H9 (cell line): ENCODE results near the gene RIC1. TPM values are rescaled to one million over a fixed set of nuclear protein-coding genes. Genes with fewer than 3 reads are reported as not detected.
"Not testable (repeated sequence)": the region's sequence is repeated elsewhere in the genome, so short reads cannot be mapped to it uniquely, and the experiment has no call there.

ENCODE experiments used
- DNase-seq: peaks from one replicate; pipeline ENCODE4 v3.0.0-alpha.2; 2017
- H2AFZ ChIP-seq: one replicate; pipeline ENCODE4 v1.6.1; 2013; ENCODE audit warnings: mild to moderate bottlenecking, low read length, control low read depth, moderate library complexity
- H2AK5ac ChIP-seq: 2 replicates; pipeline ENCODE4 v1.6.1; 2013; ENCODE audit warnings: low read length, control low read depth, mixed read lengths; ENCODE audit not compliant: insufficient read length
- H2BK120ac ChIP-seq: one replicate; pipeline ENCODE4 v1.6.1; 2013; ENCODE audit warnings: low read depth, mild to moderate bottlenecking, low read length, control low read depth, inconsistent platforms; ENCODE audit not compliant: poor library complexity, severe bottlenecking
- H2BK12ac ChIP-seq: 2 replicates; pipeline ENCODE4 v1.6.1; 2013; ENCODE audit warnings: low read length, control low read depth, mixed read lengths, low read depth; ENCODE audit not compliant: insufficient read length
- H2BK15ac ChIP-seq: 2 replicates; pipeline ENCODE4 v1.6.1; 2013; ENCODE audit warnings: low read depth, low read length, control low read depth
- H2BK20ac ChIP-seq: one replicate; pipeline ENCODE4 v1.6.1; 2013; ENCODE audit warnings: low read depth, mild to moderate bottlenecking, low read length, control low read depth, inconsistent platforms; ENCODE audit not compliant: poor library complexity, severe bottlenecking
- H2BK5ac ChIP-seq: 2 replicates; pipeline ENCODE4 v1.6.1; 2013; ENCODE audit warnings: low read length, control low read depth, mixed read lengths; ENCODE audit not compliant: insufficient read length
- H3K14ac ChIP-seq: 2 replicates; pipeline ENCODE4 v1.6.1; 2013; ENCODE audit warnings: low read length, control low read depth; ENCODE audit not compliant: insufficient read depth
- H3K18ac ChIP-seq: 2 replicates; pipeline ENCODE4 v1.6.1; 2013; ENCODE audit warnings: low read depth, mild to moderate bottlenecking, mixed read lengths, low read length, control low read depth; ENCODE audit not compliant: insufficient read length
- H3K23ac ChIP-seq: 2 replicates; pipeline ENCODE4 v1.6.1; 2013; ENCODE audit warnings: low read length, control low read depth, mixed read lengths, low read depth; ENCODE audit not compliant: insufficient read length
- H3K23me2 ChIP-seq: 2 replicates; pipeline ENCODE4 v1.6.1; 2013; ENCODE audit warnings: low read depth, mild to moderate bottlenecking, mixed read lengths, low read length, control low read depth; ENCODE audit not compliant: insufficient read length, poor library complexity, severe bottlenecking
- H3K27ac ChIP-seq: 2 replicates; pipeline ENCODE4 v1.5.1; 2013; ENCODE audit warnings: low read length, control low read depth, mixed read lengths, low read depth; ENCODE audit not compliant: insufficient read length
- H3K27me3 ChIP-seq: 2 replicates; pipeline ENCODE4 v1.6.1; 2013; ENCODE audit warnings: low read length, control low read depth, inconsistent platforms; ENCODE audit not compliant: insufficient read depth
- H3K4ac ChIP-seq: 2 replicates; pipeline ENCODE4 v1.6.1; 2013; ENCODE audit warnings: low read depth, mild to moderate bottlenecking, control low read depth, inconsistent platforms, low read length, moderate library complexity
- H3K4me1 ChIP-seq: 2 replicates; pipeline ENCODE4 v1.6.1; 2013; ENCODE audit warnings: low read length, control low read depth, inconsistent platforms; ENCODE audit not compliant: insufficient read depth
- H3K4me2 ChIP-seq: 2 replicates; pipeline ENCODE4 v1.6.1; 2013; ENCODE audit warnings: low read length, control low read depth, mixed read lengths; ENCODE audit not compliant: insufficient read length, insufficient read depth
- H3K56ac ChIP-seq: 2 replicates; pipeline ENCODE4 v1.6.1; 2013; ENCODE audit warnings: low read depth, mild to moderate bottlenecking, mixed read lengths, low read length, control low read depth; ENCODE audit not compliant: insufficient read length
- H3K79me1 ChIP-seq: 2 replicates; pipeline ENCODE4 v1.6.1; 2013; ENCODE audit warnings: low read depth, mild to moderate bottlenecking, moderate library complexity, low read length, control low read depth, inconsistent platforms; ENCODE audit not compliant: insufficient read depth, poor library complexity, severe bottlenecking
- H3K79me2 ChIP-seq: 2 replicates; pipeline ENCODE4 v1.6.1; 2013; ENCODE audit warnings: low read length, control low read depth, inconsistent platforms; ENCODE audit not compliant: insufficient read depth
- H3K9ac ChIP-seq: 2 replicates; pipeline ENCODE4 v1.6.1; 2013; ENCODE audit warnings: low read length, control low read depth, mixed read lengths; ENCODE audit not compliant: insufficient read length; ENCODE audit errors: extremely low read depth
- H3K9me3 ChIP-seq: one replicate; pipeline ENCODE4 v1.6.1; 2013; ENCODE audit warnings: low read depth, low read length, inconsistent platforms; ENCODE audit not compliant: control insufficient read depth
- H3T11ph ChIP-seq: one replicate; pipeline ENCODE4 v1.6.1; 2013; ENCODE audit warnings: mild to moderate bottlenecking, low read length, control low read depth, inconsistent platforms
- H4K20me1 ChIP-seq: one replicate; pipeline ENCODE4 v1.6.1; 2013; ENCODE audit not compliant: control insufficient read depth, insufficient read length, insufficient read depth
- H4K5ac ChIP-seq: 2 replicates; pipeline ENCODE4 v1.6.1; 2013; ENCODE audit warnings: low read depth, mild to moderate bottlenecking, mixed read lengths, low read length, control low read depth; ENCODE audit not compliant: insufficient read length
- H4K8ac ChIP-seq: replicated peaks from 2 replicates; pipeline ENCODE4 v1.6.1; 2013; ENCODE audit warnings: low read length, control low read depth, mixed read lengths, low read depth; ENCODE audit not compliant: insufficient read length
- H4K91ac ChIP-seq: 2 replicates; pipeline ENCODE4 v1.6.1; 2013; ENCODE audit warnings: low read depth, mild to moderate bottlenecking, moderate library complexity, mixed read lengths, low read length, control low read depth; ENCODE audit not compliant: insufficient read length
- H3K27ac Mint-ChIP-seq, 3 experiments: 2 replicates in 2 of 3; 3 replicates in 1 of 3; pipeline ENCODE4 v1.8.0; 2020 to 2021; ENCODE audit warnings: mixed read lengths in 3 of 3, mild to moderate bottlenecking in 1 of 3, moderate library complexity in 1 of 3
- H3K27me3 Mint-ChIP-seq: 2 replicates; pipeline ENCODE4 v1.8.0; 2021; ENCODE audit warnings: low read depth, mild to moderate bottlenecking, moderate library complexity, mixed read lengths
- H3K36me3 Mint-ChIP-seq, 3 experiments: 2 replicates in 2 of 3; 3 replicates in 1 of 3; pipeline ENCODE4 v1.8.0; 2020 to 2021; ENCODE audit warnings: low read depth in 3 of 3, mixed read lengths in 3 of 3; ENCODE audit not compliant: insufficient read depth in 1 of 3
- H3K4me1 Mint-ChIP-seq, 2 experiments: 2 replicates each; pipeline ENCODE4 v1.8.0; 2020; ENCODE audit warnings: mixed read lengths in 2 of 2
- H3K4me3 Mint-ChIP-seq, 2 experiments: 2 replicates in 1 of 2; 3 replicates in 1 of 2; pipeline ENCODE4 v1.8.0; 2020 to 2021; ENCODE audit warnings: mild to moderate bottlenecking in 2 of 2, mixed read lengths in 2 of 2, moderate library complexity in 1 of 2
- H3K9me3 Mint-ChIP-seq, 2 experiments: 2 replicates in 1 of 2; 3 replicates in 1 of 2; pipeline ENCODE4 v1.8.0; 2020; ENCODE audit warnings: mild to moderate bottlenecking in 2 of 2, mixed read lengths in 2 of 2, moderate library complexity in 1 of 2
- WGBS: extraction: QIAGEN DNeasy Blood & Tissue Kit; methylation state at CpG from one replicate; pipeline ENCODE4 v1.1.7; 2013; ENCODE audit warnings: missing lambda C conversion rate, low lambda C conversion rate, mixed read lengths; ENCODE audit not compliant: insufficient read length; ENCODE audit errors: extremely low coverage; 5-methylcytosine and 5-hydroxymethylcytosine counted together
- total RNA-seq: library from RNA; stranded (reverse); gene quantifications from 2 replicates; pipeline ENCODE4 v1.2.1, GENCODE V29; 2021
- TF ChIP-seq, protein P1 (sequence below): fragments of 200-600 bp; sonication (generic); conservative IDR thresholded peaks from 3 replicates; pipeline ENCODE4 v1.8.0; 2021; ENCODE audit warnings: antibody characterized with exemption, mild to moderate bottlenecking

The RIC1 gene
- total RNA-seq, 1 experiment from 2014 or later, result 13.7 TPM

DNA sequence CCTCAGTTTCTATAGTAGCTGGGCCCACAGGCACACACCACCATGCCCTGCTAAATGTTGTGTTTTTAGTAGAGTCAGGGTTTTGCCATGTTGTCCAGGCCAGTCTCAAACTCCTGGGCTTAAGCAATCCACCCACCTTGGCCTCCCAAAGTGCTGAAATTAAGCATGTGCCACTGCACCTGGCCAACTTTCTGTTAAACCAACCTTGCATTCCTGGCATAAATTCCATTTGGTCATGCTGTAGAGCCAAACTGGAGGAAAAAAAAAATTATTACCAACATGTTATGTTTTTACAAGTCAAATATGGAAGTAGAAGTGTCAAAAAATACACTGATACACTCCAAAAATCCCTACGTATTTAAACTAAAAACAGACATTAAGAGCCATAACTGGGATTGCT, 149.9 kb downstream of the RIC1 start:
- no CpG with 5 or more reads among the region's 1 CpG for WGBS

DNA sequence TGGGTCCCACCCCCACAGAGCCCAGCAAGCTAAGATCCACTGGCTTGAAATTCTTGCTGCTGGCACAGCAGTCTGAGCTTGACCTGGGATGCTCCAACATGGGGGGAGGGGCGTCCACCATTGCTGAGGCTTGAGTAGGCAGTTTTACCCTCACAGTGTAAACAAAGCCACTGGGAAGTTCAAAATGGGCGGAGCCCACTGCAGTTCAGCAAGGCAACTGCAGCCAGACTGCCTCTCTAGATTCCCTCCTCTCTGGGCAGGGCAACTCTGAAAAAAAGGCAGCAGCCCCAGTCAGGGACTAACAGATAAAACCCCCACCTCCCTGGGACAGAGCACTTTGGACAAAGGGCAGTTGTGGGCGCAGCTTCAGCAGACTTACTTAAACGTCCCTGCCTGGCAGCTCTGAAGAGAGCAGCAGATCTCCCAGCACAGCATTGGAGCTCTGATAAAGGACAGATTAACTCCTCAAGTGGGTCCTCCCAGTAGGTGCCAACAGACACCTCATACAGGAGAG, 150.9 kb downstream of the RIC1 start:
- not testable (repeated sequence) for H2AFZ ChIP-seq, H3K23me2 ChIP-seq, H3K27ac ChIP-seq, H3K14ac ChIP-seq, H4K8ac ChIP-seq, H2BK12ac ChIP-seq, H2BK120ac ChIP-seq, H3K4ac ChIP-seq, H2AK5ac ChIP-seq, H4K20me1 ChIP-seq, H3K27me3 ChIP-seq, H3K4me3 Mint-ChIP-seq, H3K79me1 ChIP-seq, H4K5ac ChIP-seq, H3K27ac Mint-ChIP-seq, H3T11ph ChIP-seq, H3K18ac ChIP-seq, H3K27me3 Mint-ChIP-seq, H2BK20ac ChIP-seq, H2BK5ac ChIP-seq, H3K56ac ChIP-seq, H3K4me2 ChIP-seq, H4K91ac ChIP-seq, H3K9ac ChIP-seq, H3K4me1 ChIP-seq, DNase-seq, H3K23ac ChIP-seq, H2BK15ac ChIP-seq, H3K79me2 ChIP-seq
- WGBS, result no CpG with 5 or more reads among the region's 4 CpGs
- peaks cover 14% of the 10 kb centered on the region in 2 experiments for H3K4me1 Mint-ChIP-seq
- H3K9me3 ChIP-seq, result peaks cover 10% of the 10 kb centered on the region
- H3K9me3 Mint-ChIP-seq, result peaks cover 47 to 53% of the 10 kb centered on the region in 2 experiments
- peaks cover 67 to 72% (median 70%) of the 10 kb centered on the region in 3 experiments for H3K36me3 Mint-ChIP-seq

More for the DNA sequence above, 149.9 kb downstream of the RIC1 start:
- Histone ChIP-seq H2BK15ac (no peak overlapping the region), H3K9ac (no peak overlapping the region), H3T11ph (no peak overlapping the region), H4K20me1 (no peaks in the 10 kb centered on the region), H4K5ac (no peak overlapping the region), H3K9me3 (peaks cover 10% of the 10 kb centered on the region), H3K56ac (no peak overlapping the region), H2AFZ (no peak overlapping the region), H3K23ac (no peak overlapping the region), H3K27me3 (no peaks in the 10 kb centered on the region), H3K79me2 (no peaks in the 10 kb centered on the region), H3K23me2 (no peaks in the 10 kb centered on the region), H3K4me1 (no peaks in the 10 kb centered on the region), H3K18ac (no peak overlapping the region), H3K14ac (no peak overlapping the region), H3K4ac (no peak overlapping the region), H2BK5ac (no peak overlapping the region), H2BK12ac (no peak overlapping the region), H2AK5ac (no peak overlapping the region), H3K79me1 (no peaks in the 10 kb centered on the region), H2BK120ac (no peak overlapping the region), H3K27ac (no peak overlapping the region), H4K8ac (no peak overlapping the region), H3K4me2 (no peak overlapping the region), H2BK20ac (no peak overlapping the region), H4K91ac (no peak overlapping the region)
- DNase-seq, result no peak
- H3K27ac Mint-ChIP-seq, result no peak overlapping the region
- H3K9me3 Mint-ChIP-seq, result peaks cover 47 to 51% of the 10 kb centered on the region in 2 experiments
- H3K27me3 Mint-ChIP-seq, result no peaks in the 10 kb centered on the region; the same call in 1 of the 2 replicates
- TF ChIP-seq, protein P1, sequence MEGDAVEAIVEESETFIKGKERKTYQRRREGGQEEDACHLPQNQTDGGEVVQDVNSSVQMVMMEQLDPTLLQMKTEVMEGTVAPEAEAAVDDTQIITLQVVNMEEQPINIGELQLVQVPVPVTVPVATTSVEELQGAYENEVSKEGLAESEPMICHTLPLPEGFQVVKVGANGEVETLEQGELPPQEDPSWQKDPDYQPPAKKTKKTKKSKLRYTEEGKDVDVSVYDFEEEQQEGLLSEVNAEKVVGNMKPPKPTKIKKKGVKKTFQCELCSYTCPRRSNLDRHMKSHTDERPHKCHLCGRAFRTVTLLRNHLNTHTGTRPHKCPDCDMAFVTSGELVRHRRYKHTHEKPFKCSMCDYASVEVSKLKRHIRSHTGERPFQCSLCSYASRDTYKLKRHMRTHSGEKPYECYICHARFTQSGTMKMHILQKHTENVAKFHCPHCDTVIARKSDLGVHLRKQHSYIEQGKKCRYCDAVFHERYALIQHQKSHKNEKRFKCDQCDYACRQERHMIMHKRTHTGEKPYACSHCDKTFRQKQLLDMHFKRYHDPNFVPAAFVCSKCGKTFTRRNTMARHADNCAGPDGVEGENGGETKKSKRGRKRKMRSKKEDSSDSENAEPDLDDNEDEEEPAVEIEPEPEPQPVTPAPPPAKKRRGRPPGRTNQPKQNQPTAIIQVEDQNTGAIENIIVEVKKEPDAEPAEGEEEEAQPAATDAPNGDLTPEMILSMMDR, result no peak
- H3K4me3 Mint-ChIP-seq, result no peak overlapping the region
- H3K36me3 Mint-ChIP-seq, result peaks cover 74 to 78% (median 74%) of the 10 kb centered on the region in 3 experiments
- peaks cover 6 to 8% of the 10 kb centered on the region in 2 experiments for H3K4me1 Mint-ChIP-seq
